Activated CD4-positive, CD25-positive, alpha-beta regulatory T cell (primary cell): ENCODE measurements around the gene EML6.
A peak's percentile ranks its signal among the peaks of the same experiment; 100 is the strongest.

Experiments used
- DNase-seq, 4 experiments: peaks; one replicate each; lab custom pipeline; 2025; lab: John Stamatoyannopoulos, UW

Gene EML6

GRCh38 chr2:54880428-54880827 is 157.0 kb downstream of the EML6 start:
- no peak for DNase-seq

GRCh38 chr2:54881759-54882158 is 158.3 kb downstream of the EML6 start:
- no peak for DNase-seq

DNA sequence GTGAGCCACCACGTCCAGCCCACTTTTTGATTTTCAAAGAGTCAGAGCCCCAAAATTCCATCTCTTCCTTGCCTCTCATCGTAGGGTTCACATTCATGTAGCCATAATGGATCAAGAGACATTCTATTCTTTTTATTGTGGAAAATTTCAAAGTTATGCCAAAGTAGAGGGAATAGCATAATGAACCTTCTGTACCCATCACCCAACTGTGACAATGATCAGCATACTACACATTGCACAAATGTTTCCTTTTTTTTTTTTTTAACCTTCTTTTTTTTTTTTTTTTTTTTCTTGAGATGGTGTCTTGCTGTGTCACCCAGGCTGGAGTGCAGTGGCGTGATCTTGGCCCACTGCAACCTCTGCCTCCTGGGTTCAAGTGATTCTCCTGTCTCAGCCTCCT is 162.4 kb downstream of the EML6 start:
- DNase-seq = no peak

- no peak for DNase-seq
Observed at GRCh38 chr2:54887850-54888545, 164.5 kb downstream of the EML6 start.

- no peak for DNase-seq
Observed at GRCh38 chr2:54889053-54889452, 165.6 kb downstream of the EML6 start.

DNA sequence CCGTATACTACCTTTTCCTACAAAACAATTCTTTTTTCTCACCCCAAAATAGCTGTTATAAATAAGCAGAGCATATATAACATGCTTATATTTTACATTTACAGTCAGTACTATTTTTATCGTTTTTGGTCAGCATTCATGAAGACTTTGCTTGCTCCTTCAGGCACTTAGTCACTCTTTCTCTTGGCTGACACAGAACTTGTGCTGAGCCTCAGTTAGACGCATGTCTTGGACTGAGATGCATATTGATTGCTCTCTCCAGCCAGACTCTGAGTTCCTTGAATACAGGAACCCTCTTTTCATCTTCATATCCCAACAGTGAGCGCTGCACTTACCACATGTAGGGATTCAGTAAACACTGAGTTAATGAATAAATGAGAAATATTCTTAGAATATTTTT is 168.4 kb downstream of the EML6 start:
- no peak for DNase-seq

- no peak for DNase-seq
Observed at GRCh38 chr2:54894467-54894866, 171.0 kb downstream of the EML6 start.

GRCh38 chr2:54895730-54896129 is 172.3 kb downstream of the EML6 start:
- no peak for DNase-seq

DNA sequence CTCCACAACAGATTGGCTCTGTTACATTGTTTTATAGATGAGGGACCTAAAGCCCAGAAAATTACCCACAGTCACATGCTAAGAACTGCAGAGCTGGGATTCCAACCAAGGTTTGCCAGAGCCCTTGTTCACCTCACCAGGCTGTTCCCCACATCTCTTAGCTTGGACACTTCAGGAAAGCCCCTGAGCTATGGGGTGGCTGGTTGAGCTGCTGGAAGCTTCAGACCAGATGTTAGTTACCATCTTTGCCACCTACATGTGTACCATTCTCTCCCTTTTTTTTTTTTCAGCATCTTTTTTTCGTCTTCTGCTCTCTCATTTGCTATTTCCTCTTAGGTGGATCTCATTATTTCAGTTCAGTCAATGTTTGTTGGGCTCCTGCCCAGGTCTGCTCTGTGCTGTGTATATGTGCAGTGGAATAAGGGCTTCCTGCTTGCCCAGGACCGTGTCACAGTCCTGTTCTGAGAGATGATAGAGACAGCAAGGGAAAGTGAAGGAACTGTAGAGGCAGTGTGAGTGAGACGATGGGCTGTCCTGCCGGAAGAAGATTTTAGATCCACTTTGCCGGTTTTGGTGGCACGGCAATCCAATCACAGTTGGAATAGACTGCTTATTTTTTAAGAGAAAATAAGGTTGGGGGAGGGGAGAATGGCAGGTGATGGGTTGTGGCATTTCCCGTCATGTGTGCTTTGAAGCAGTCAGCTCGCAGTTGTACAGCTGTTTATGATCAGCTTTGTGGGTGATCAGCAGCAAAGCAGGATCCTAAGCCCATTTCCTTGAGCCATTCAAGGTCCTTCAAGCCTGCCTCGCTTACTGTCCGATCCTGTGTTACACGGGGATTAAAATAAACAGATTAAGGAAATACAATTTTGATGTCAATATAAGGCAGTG is 174.2 kb downstream of the EML6 start:
- DNase-seq = peak in 2 of 4 experiments; percentile 2 to 3

- no peak for DNase-seq
Observed at GRCh38 chr2:54898456-54899226, 175.2 kb downstream of the EML6 start.

GRCh38 chr2:54899576-54900200 is 176.2 kb downstream of the EML6 start:
- no peak for DNase-seq

DNA sequence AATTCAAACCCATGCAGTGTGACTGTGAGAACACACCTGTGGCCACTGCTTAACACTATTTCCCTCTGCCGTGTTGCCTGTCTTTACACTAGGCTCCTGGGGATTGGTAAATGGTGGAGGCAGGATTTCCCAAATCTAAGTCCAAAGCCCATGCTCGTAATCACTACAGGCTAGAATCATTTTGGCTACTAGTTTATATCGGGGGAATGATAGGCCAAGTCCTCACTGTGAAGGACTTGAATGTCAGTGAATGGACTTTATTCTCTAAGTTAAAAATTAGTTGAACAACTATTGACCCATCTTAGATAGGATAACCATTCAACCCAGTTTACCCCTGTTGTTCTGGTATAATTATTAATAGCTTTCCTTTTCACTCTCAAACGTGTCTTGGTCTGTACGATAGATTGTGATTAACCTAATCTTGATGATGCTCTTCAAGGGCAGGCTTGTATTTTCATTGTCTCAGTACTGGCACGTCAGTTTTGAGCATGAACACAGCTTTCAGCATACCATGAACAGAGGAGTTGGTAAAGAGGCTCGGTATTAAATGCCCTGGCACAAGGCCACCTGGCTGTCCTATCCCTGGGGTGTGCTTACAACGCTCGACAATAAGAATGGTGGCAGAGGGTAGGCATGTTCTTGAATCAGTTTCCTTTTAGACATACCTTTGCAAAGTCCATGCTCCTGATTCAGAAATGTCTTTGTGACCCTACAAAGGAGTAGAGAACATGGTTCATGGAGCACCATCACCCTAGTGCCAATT is 177.9 kb downstream of the EML6 start:
- no peak for DNase-seq

GRCh38 chr2:54902763-54903162 is 179.3 kb downstream of the EML6 start:
- no peak for DNase-seq

DNA sequence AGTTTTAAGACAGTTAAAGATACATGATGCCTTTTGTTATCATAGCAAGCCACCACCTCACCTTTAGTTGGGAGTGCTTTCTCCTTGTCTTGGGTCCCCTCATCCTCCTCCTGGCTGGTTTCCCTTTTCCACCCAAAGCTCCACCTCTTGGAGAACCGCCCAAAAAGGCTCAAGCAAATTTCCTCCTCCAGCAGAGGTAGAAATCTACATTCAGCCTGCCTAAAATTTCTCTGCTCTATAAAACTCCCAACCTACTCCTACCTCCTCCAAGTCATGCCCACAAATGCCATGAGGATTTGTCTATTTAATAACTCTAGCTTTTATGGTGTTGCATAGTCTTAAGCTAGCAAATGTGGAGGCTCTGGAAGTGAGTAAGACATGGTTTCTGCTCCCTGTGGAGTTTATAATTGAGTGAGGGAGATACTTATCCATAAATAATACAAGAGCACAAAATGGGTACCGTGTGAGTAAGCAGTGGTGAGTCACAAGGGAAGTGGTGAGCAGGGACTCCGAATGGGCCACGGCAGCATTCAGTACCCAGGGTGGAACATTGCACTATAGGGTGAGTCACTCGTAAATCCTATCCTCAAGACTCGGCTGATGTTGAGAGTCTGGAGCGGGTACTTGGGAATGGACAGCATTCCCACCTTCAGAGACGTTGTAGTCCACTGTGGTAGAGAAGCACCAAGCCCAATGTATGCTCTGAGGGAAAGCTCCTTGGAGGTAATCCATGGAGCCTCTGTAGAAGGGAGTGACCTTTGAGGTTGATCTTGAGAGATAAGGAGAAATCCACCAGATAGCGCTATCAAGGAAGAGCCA is 180.5 kb downstream of the EML6 start:
- peak; percentile 5 to 19 (median 10) for DNase-seq

GRCh38 chr2:54904836-54905235 is 181.4 kb downstream of the EML6 start:
- DNase-seq = no peak

- no peak for DNase-seq
Observed at GRCh38 chr2:54906716-54907115, 183.3 kb downstream of the EML6 start.

GRCh38 chr2:54907663-54908062 is 184.2 kb downstream of the EML6 start:
- DNase-seq = no peak

DNA sequence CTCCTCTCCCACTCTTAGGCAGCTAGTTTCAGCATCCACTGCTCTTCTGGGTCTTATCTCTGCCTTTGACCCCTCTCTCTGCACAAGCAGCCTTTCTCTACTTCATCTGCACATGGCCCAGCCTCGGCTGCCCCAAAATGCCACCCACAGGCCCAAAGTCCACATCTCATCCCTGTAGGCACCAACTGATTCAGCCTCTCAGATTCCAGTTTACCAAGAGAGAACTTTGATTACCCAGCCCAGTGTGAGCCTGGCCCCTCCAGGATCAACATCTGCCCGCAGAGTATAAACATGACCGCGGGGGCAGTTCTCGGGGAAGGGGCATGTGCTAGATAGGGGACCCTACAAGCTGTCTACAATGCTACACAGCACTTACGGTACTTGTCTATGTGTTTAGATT is 185.1 kb downstream of the EML6 start:
- DNase-seq = no peak

- DNase-seq = no peak
Observed at GRCh38 chr2:54909001-54909400, 185.5 kb downstream of the EML6 start.

DNA sequence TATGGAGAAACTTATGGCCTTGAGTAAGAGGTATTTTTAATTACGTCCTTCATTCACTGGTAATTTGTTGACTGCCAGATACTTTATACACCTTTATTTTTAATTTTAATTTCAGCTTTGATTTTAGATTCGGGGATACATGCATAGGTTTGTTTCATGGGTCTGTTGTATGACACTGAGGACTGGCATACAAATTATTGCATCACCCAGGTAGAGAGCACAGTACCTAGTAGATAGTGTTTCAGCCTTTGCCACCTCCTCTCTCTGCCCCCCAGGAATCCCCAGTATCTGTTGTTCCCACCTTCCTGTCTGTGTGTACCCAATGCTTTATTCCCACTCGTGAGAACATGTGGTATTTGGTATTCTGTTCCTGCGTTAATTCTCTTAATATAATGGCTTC is 188.8 kb downstream of the EML6 start:
- no peak for DNase-seq

- no peak for DNase-seq
Observed at GRCh38 chr2:54912893-54913292, 189.4 kb downstream of the EML6 start.
